K562 (cell line): ENCODE data around the gene ZGLP1. TPM values are rescaled to one million over a fixed set of nuclear protein-coding genes. Genes with fewer than 3 reads are reported as not detected.

Source experiments
- AFF4 ChIP-seq: sonication (generic); formaldehyde crosslinking; IDR thresholded peaks from 2 replicates; pipeline ENCODE4 v1.8.0; 2023; ENCODE audit warnings: mild to moderate bottlenecking, missing genetic modification reagents
- ASH1L ChIP-seq: fragments of 450-650 bp; IDR thresholded peaks from 2 replicates; pipeline ENCODE4 v1.6.1; 2018; ENCODE audit warnings: borderline replicate concordance, mild to moderate bottlenecking, low read depth; ENCODE audit not compliant: partially characterized antibody
- CHD2 ChIP-seq: IDR thresholded peaks from 2 replicates; pipeline ENCODE4 v1.6.1; 2011; ENCODE audit warnings: low read depth, low read length
- DDX20 ChIP-seq: fragments of 450-650 bp; IDR thresholded peaks from 2 replicates; pipeline ENCODE4 v1.6.1; 2016; ENCODE audit warnings: missing genetic modification characterization, low read depth, mild to moderate bottlenecking, missing compliant biosample characterization, moderate library complexity
- HDAC1 ChIP-seq, 2 experiments: fragments of 450-650 bp; IDR thresholded peaks; 2 replicates each; pipeline ENCODE4 v1.6.1; 2016 to 2017; ENCODE audit warnings: inconsistent platforms in 1 of 2, mild to moderate bottlenecking in 1 of 2, moderate library complexity in 1 of 2
- NKRF ChIP-seq: fragments of 450-650 bp; IDR thresholded peaks from 2 replicates; pipeline ENCODE4 v1.6.1; 2016; ENCODE audit warnings: borderline replicate concordance
- NONO ChIP-seq, 2 experiments: fragments of 200-400 bp in 1 of 2; fragments of 450-650 bp in 1 of 2; formaldehyde crosslinking in 1 of 2; IDR thresholded peaks; 2 replicates each; pipeline ENCODE4 v1.6.1; 2017; ENCODE audit warnings: low read depth in 2 of 2, mild to moderate bottlenecking in 2 of 2, moderate library complexity in 2 of 2, low read length in 1 of 2
- POLR2G ChIP-seq: fragments of 200-400 bp; formaldehyde crosslinking; IDR thresholded peaks from 2 replicates; pipeline ENCODE4 v1.6.1; 2017; ENCODE audit warnings: low read depth, mild to moderate bottlenecking, antibody characterized with exemption, low read length, moderate library complexity
- SIX5 ChIP-seq, 2 experiments: IDR thresholded peaks; 2 replicates each; pipeline ENCODE4 v1.6.1; 2011; ENCODE audit warnings: low read length in 2 of 2, borderline replicate concordance in 1 of 2, low read depth in 1 of 2, mild to moderate bottlenecking in 1 of 2, moderate library complexity in 1 of 2; ENCODE audit not compliant: insufficient read depth in 1 of 2
- SMC3 ChIP-seq: conservative IDR thresholded peaks from 2 replicates; pipeline ENCODE4 v1.6.1; 2011; ENCODE audit warnings: low read depth, low read length, improper control_type of control experiment; ENCODE audit not compliant: insufficient read depth
- TBP ChIP-seq: optimal IDR thresholded peaks from 2 replicates; pipeline ENCODE3; 2011; ENCODE audit warnings: low read depth, low read length, improper control_type of control experiment
- TCF7 ChIP-seq: sonication (generic); IDR thresholded peaks from 2 replicates; pipeline ENCODE4 v1.6.1; 2016; ENCODE audit warnings: antibody characterized with exemption, borderline replicate concordance
- ZBTB43 ChIP-seq: sonication (generic); formaldehyde crosslinking; IDR thresholded peaks from 2 replicates; pipeline ENCODE4 v1.8.0; 2023; ENCODE audit warnings: mild to moderate bottlenecking, missing genetic modification reagents
- ZNF140 ChIP-seq: fragments of 250-450 bp; sonication (Bioruptor Pico); IDR thresholded peaks from 2 replicates; pipeline ENCODE4 v1.8.0; 2021; ENCODE audit warnings: moderate library complexity, mild to moderate bottlenecking, inconsistent platforms
- ZSCAN29 ChIP-seq: fragments of 450-650 bp; IDR thresholded peaks from 2 replicates; pipeline ENCODE4 v1.6.1; 2017
- polyA plus RNA-seq, 8 experiments: library from polyadenylated mRNA; depleted of rRNA in 4 of 8; stranded (reverse) in 5 of 8; unstranded in 3 of 8; fragments of >200 nt; fragmentation: Nextera tagmentation in 2 of 8; fragmentation: Illumina TruSeq in 1 of 8; extraction: Ambion mirVana in 2 of 8; extraction: Trizol in 1 of 8; gene quantifications; 2 replicates each; pipeline versions ENCODE4 v1.2.1 to v1.2.3, GENCODE V29; 2011 to 2014; ENCODE audit warnings: inconsistent platforms in 1 of 8, missing spikeins in 1 of 8
- total RNA-seq, 7 experiments: library from RNA; depleted of rRNA in 6 of 7; stranded (reverse); fragments of >200 nt in 6 of 7; fragmentation: Illumina TruSeq in 2 of 7; extraction: Trizol in 2 of 7; gene quantifications; 2 replicates each; pipeline versions ENCODE4 v1.2.1 to v1.2.3, GENCODE V29; 2011 to 2021; ENCODE audit warnings: low replicate concordance in 1 of 7

The ZGLP1 gene
- total and polyA plus RNA-seq, 9 of the 15 experiments (the other 6 are each of a cell fraction or from before 2014, with no cell fraction given) = 0.24 to 4.5 (median 2.2) TPM

- TF ChIP-seq POLR2G (peak; percentile 87), ZBTB43 (CRISPR knock-in tag) (no peak), ZSCAN29 (peak; percentile 70; the same call in 1 of the 2 replicates), AFF4 (CRISPR knock-in tag) (peak; percentile 25; the same call in 1 of the 2 replicates), DDX20 (tag) (no peak), CHD2 (no peak), ASH1L (no peak), TCF7 (peak; percentile 22; the same call in 1 of the 2 replicates), SIX5 (IDR thresholded peaks at IDR 0.05; ENCODE audit: borderline replicate concordance in 1 of 2, insufficient read depth in 1 of 2, low read depth in 1 of 2, low read length in 2 of 2) (no peak), SMC3 (no peak; the same call in 1 of the 2 replicates), ZNF140 (no peak), HDAC1 (IDR thresholded peaks at IDR 0.05) (peak in 1 of 2 experiments; percentile 5; a peak in 1 of 4 replicates), NONO (IDR thresholded peaks at IDR 0.05; ENCODE audit: low read depth in 2 of 2, low read length in 1 of 2) (peak in 1 of 2 experiments; percentile 40; a peak in 1 of 4 replicates), NKRF (peak; percentile 43), TBP (peak; percentile 60)
Measured at GRCh38 chr19:10286803-10287737, 22.5 kb downstream of the ZGLP1 start, which contains the start of gene ICAM4 (continued).
